ENCODE data around the gene MADD.

Gene MADD

GRCh38 chr11:47269829-47270305 lies at the start of gene MADD:
TSS of gene MADD (plus strand) at chr11:47270133.
- H3K4me3 ChIP-seq (ENCODE audit: control insufficient read depth, low read depth, low read length): peak within 1 kb of the TSS; percentile 81
- no peak for DNase-seq (ENCODE audit: low read depth)
- TF ChIP-seq, protein P1, sequence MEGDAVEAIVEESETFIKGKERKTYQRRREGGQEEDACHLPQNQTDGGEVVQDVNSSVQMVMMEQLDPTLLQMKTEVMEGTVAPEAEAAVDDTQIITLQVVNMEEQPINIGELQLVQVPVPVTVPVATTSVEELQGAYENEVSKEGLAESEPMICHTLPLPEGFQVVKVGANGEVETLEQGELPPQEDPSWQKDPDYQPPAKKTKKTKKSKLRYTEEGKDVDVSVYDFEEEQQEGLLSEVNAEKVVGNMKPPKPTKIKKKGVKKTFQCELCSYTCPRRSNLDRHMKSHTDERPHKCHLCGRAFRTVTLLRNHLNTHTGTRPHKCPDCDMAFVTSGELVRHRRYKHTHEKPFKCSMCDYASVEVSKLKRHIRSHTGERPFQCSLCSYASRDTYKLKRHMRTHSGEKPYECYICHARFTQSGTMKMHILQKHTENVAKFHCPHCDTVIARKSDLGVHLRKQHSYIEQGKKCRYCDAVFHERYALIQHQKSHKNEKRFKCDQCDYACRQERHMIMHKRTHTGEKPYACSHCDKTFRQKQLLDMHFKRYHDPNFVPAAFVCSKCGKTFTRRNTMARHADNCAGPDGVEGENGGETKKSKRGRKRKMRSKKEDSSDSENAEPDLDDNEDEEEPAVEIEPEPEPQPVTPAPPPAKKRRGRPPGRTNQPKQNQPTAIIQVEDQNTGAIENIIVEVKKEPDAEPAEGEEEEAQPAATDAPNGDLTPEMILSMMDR (IDR thresholded peaks at IDR 0.05; ENCODE audit: control insufficient read depth, insufficient read depth, low read depth, low read length, missing control alignments): no peak

GRCh38 chr11:47220401-47220821 lies 49.5 kb upstream of the MADD start:
- TF ChIP-seq, protein P1 (IDR thresholded peaks at IDR 0.05; ENCODE audit: control insufficient read depth, insufficient read depth, low read depth, low read length, missing control alignments): no peak
- no peak overlapping the region for H3K4me3 ChIP-seq (ENCODE audit: control insufficient read depth, low read depth, low read length)
- peak; percentile 20 for DNase-seq (ENCODE audit: low read depth)

GRCh38 chr11:47222696-47223095 lies 47.2 kb upstream of the MADD start:
- no peak overlapping the region for H3K4me3 ChIP-seq (ENCODE audit: control insufficient read depth, low read depth, low read length)
- no peak for DNase-seq (ENCODE audit: low read depth)
- TF ChIP-seq, protein P1 (IDR thresholded peaks at IDR 0.05; ENCODE audit: control insufficient read depth, insufficient read depth, low read depth, low read length, missing control alignments): no peak

DNA sequence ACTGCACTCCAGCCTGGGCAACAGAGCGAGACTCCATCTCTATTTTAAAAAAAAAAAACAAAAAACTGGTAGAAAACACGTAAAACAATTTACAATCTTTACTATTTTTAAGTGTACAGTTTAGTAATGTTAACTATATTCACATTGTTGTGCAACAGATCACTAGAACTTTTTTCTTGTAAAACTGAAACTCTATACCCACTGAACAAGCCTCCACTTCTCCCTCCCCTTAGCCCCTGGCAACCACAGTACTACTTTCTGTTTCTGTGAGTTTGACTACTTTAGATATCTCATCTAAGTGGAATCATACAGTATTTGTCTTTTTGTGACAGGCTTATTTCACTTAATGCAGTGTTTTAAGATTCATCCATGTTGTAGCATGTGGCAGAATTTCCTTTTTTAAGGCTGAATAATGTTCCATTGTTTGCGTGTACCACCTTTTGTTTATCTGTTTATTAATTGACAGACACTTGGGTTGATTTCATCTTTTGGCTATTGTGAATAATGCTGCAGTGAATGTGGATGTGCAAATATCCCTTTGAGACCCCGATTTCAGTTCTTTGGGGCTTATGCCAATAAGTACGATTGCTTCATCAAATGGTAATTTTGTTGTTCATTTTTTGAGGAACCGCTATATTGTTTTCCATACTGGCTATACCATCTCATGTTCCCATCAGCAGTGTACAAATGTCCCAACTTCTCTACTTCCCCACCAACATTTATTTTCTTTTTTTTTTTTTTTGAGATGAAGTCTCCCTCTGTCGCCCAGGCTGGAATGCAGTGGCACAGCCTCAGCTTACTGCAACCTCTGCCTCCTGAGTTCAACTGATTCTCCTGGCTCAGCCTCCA lies 44.2 kb upstream of the MADD start:
- no peak overlapping the region for H3K4me3 ChIP-seq (ENCODE audit: control insufficient read depth, low read depth, low read length)
- TF ChIP-seq, protein P1 (IDR thresholded peaks at IDR 0.05; ENCODE audit: control insufficient read depth, insufficient read depth, low read depth, low read length, missing control alignments): no peak
- no peak for DNase-seq (ENCODE audit: low read depth)

GRCh38 chr11:47229161-47229560 lies 40.8 kb upstream of the MADD start:
- DNase-seq (ENCODE audit: low read depth): no peak
- TF ChIP-seq, protein P1 (IDR thresholded peaks at IDR 0.05; ENCODE audit: control insufficient read depth, insufficient read depth, low read depth, low read length, missing control alignments): no peak

GRCh38 chr11:47233051-47233450 lies 36.9 kb upstream of the MADD start:
- DNase-seq (ENCODE audit: low read depth): no peak
- H3K4me3 ChIP-seq (ENCODE audit: control insufficient read depth, low read depth, low read length): no peak overlapping the region
- TF ChIP-seq, protein P1 (IDR thresholded peaks at IDR 0.05; ENCODE audit: control insufficient read depth, insufficient read depth, low read depth, low read length, missing control alignments): no peak

More at GRCh38 chr11:47229161-47229560, 40.8 kb upstream of the MADD start:
- no peak overlapping the region for H3K4me3 ChIP-seq (ENCODE audit: control insufficient read depth, low read depth, low read length)
